Dermis blood vessel endothelial cell (primary cell): ENCODE data around the gene LRRC56. TPM values are rescaled to one million over a fixed set of nuclear protein-coding genes. Genes with fewer than 3 reads are reported as not detected.
A peak's percentile ranks its signal among the peaks of the same experiment; 100 is the strongest.

Experiments
- DNase-seq: peaks from one replicate; pipeline ENCODE4 v3.0.0; 2010
- total RNA-seq: library from RNA; depleted of rRNA; stranded (reverse); fragments of >200 nt; gene quantifications from 2 replicates; pipeline ENCODE4 v1.2.3, GENCODE V29; 2014

The LRRC56 gene
- total RNA-seq, 1 donor from 2014 or later: 0.68 TPM

DNA sequence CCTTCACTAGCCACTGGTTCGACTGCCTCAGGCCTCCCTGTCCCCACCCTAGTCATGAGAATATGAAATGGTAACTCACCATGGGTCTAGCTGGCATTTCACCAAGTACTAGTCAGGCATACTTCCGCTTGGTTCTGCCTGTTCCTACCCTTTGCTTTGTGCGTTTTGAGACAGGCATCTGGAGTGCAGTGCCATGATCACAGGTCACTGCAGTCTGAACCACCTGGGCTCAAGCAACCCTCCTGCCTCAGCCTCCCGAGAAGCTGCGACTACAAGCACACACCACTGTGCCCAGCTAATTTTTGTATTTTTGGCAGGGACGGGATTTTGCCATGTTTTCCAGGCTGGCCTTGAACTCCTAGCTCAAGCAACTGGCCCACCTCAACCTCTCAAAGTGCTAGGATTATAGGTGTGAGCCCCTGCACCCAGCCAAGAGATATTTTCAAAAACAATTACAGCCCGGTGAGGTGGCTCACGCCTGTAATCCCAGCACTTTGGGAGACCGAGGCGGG is 16.1 kb upstream of the LRRC56 start:
- DNase-seq: no peak

DNA sequence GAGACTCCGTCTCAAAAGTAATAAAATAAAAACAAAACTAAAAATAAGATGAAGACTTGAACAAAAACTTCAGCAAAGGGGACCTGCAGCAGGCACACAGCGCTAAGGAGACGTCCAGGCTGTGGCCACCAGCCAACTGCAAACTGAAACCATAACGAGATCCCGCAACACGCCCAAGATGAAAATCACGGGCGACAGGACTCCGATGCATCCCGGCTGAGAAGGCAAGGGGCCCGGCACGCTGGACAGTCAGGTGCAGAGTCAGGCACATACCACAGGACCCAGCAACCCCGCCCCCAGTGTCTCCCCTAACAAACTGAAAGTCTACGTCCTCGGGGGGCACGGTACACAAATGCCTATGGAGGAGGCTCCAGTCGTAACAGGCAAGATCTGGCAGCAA is 11.1 kb upstream of the LRRC56 start:
- no peak for DNase-seq

DNA sequence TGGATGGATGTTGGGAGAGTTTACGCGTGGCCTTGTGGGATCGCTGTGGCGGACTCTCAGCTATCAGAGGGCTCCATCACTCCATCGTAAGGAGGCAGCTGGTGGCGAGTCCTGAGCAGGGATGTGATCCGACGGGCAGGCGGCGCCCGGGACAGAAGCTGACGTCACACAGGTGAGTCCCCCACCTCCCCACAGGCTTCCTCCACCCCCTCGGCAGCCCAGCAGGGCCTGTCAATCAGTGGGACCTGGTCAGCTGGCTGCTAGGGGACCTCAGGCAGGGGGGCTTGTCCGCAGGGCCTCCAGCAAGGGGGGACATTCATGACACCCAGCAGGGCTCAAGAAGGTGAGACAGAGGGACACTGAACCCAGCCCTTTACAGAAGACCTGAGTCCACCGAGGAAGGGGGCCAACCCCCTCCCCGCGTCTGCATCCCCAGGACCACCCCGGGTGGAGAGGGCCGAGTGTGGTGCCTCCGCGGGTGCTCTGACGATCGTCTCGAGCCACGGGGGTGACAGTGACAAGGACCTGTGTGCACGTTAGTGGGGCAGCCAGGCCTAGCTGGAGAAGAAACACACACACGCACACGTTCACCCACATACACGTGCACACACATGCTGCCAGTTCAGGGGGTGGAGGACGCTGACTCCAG is 9.0 kb upstream of the LRRC56 start:
- no peak for DNase-seq

DNA sequence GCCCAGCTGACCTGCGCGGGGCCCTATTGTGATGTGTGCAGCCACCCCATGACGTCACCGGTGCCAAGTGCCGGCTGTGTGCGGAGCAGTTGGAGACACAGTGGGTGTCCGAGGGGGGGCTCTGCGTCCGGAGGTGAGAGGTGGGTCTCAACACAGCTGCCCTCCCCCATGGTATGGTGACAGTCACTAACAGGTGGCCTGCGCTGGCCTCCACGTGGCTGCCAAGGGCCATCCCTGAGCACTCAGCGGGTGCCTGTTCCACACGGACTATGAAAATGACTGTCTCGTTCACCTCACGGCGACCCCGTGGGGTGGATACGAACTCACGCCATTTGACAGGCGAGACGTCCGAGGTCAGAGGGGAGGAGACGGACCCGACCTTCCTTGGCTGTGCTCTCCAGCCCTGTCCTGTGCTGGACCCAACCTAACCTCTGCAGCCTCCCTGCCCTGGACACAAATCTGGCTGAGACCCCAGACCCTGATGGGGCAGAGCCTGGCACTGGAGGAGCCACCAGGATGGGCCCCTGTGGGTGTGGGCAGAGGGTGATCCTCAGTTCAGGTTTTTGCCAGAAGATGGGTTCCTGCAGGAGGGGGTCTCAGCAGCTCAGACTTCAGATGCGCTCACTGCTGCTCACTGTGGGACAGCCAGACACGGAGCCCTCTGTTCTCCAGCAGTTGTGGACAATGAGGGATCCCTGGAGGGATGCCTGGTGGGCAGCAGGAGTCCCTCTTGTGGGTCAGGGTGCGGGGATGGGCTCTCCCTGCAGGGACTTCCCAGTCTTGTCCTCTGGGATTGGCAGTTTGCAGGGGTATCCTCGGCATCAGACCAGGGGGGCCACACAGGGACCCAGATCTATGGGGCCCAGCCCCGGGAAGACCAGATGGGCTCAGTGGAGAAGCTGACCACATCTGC is 8.3 kb upstream of the LRRC56 start:
- DNase-seq: no peak

DNA sequence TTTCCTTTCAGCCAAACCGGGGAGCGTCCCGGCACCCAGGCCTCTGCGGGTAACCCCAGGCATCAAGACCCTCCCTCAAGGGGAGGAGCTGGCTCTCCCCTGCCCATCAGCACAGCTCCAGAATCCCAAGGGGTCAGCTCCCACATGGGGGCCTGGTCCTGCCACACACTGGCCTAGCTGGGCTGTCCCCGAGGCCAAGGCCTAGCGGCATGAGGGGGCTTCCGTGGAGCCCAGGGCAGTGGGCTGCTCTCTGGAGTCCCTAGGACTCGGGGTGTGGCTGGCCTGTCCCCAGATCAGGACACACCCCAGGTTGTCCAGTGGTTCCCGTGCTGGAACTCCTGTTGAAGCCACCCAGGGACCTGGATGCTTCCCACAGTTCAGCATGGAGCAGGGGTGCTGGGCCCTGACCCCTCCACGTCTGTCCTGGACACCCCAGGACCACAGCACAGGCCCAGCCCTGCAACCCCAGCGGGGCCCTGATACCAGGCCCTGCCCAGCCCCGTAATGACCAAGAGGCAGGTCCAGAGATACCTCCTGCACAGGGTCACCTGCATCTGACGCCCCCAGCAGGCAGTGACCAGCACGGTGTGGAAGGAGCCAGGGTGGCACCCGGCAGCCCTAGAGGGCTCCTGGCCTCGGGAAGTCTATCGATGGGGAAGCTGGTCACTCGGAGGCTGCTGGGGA is 7.5 kb upstream of the LRRC56 start:
- no peak for DNase-seq

DNA sequence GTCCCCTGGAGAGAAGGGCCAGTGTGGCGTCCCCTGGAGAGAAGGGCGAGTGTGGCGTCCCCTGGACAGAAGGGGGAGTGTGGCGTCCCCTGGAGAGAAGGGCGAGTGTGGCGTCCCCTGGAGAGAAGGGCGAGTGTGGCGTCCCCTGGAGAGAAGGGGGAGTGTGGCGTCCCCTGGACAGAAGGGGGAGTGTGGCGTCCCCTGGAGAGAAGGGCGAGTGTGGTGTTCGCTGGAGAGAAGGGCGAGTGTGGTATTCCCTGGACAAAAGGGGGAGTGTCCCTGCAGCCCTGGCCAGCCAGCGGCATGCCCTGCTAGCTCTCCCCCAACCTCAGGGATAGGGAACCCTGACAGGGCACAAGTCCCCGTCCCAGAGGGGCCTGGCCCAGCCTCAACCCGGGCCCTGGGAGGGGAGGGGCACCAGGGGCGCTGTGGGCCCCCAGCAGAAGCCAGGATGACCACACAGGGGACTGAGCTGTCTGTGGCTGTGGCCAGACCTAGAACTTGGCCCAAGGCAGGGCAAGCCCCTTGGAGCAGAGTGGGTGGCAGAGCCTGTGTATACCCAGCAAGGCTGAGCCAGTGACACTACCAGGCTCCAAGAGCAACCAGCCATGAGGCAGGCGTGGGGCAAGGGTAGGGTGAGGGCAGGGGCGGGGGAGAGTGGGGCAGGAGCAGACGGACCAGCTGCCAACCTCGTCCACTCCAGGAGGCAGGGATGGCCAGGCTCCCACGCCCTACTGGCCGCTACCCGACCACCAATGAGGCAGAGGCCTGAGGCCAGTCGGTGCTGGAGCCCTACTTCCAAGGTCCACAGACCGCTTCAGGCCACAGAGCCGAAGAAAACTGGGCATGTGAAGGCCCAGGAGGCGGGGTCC is 6.1 kb upstream of the LRRC56 start:
- DNase-seq: no peak

DNA sequence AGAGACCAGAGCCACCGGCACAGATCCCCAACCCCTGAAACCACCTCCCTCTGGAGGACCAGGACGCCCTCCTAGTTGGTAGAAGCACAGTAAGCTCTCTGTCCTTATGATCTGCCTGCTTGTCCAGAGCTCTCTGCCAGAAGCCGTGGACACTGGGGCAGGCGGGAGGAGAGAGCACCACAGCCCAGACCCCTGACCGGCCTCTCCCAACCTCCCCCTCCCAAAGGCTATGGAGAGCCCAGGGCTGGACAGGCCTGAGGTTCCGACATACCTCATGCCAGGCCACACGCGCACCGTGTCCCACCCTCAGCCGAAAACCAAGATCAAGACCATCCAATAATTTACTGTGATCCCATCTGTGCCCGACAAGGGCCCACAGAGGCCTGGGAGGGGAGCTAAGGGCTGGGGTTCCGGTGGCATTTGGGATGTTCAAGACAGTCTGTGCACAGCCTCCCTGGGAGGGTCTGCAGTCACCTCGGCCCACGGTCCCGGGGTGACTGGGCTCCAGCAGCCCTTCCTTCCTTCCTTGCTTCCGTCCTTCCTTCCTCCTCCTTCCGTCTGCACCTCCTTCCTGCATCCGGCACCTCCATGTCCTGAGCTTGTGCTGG is 5.3 kb upstream of the LRRC56 start:
- DNase-seq: no peak

DNA sequence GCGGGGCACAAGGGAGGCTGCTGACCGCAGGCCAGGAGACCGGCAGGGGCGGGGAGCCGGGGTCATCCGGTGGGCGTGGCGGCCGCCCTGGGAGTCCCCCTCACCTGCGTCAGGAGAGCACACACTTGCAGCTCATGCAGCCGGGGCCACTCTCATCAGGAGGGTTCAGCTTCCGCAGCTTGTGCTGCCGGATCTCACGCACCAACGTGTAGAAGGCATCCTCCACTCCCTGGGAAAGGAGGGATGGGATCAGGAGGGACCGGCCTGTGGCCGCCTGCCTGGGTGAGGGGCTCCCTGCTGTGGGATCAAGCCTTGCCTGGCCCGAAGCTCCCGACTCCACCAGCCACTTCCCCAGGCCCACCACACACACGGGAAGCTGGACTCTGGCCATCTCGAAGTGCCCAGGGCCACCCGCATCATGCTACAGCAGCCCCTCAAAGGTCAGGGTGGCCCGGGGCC is 4.8 kb upstream of the LRRC56 start:
- no peak for DNase-seq

DNA sequence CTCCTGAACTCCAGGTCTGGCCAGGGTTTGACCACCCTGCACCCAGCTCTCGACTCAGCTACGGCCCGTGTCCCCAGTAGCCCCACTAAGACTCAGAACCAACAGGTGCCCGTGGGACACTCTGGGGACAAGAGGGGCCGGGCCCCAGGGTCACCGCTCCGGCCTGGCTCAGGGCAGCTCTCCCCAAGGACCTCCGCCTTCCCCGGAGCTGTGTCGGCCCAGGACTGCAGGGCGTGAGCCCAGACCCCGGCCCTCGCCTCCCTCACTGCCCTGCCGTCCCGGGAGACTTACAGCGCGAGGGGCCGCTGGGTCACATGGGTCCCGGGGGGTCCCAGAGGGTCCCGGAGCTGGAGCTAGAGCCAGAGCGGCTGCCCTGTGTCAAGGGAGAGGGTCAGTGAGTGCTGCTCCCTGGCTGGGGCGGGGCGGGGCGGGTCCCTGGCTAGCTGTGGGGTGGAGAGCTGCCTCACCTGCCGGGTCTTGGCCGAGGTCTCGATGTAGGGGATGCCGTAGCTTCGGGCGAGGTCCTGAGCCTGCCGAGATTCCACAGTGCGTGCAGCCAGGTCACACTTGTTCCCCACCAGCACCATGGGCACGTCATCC is 4.2 kb upstream of the LRRC56 start:
- no peak for DNase-seq

DNA sequence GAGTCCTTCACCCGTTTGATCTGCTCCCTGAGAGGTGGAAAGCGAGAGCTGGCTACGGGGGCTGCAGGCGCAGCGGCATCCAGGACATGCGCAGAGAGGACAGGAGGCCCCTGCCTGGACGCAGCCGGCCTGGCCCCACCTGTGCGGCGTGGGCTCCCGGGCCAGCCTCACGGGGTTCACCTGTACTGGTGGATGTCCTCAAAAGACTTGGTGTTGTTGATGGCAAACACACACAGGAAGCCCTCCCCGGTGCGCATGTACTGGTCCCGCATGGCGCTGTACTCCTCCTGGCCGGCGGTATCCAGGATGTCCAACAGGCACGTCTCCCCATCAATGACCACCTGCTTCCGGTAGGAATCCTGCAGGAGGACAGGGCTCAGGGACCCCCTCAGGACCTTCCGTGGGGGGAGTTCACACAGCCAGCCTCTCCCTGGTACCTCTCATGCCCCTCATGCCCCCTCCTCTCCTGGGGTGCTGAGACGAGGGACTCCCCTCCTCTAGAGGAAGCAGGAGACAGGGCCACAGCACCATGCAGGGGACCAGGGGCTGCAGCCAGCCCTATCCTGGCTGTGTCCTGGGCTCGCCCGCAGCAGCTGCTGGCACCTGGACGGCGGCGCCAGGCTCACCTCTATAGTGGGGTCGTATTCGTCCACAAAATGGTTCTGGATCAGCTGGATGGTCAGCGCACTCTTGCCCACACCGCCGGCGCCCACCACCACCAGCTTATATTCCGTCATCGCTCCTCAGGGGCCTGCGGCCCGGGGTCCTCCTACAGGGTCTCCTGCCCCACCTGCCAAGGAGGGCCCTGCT is 3.5 kb upstream of the LRRC56 start:
- DNase-seq: no peak

DNA sequence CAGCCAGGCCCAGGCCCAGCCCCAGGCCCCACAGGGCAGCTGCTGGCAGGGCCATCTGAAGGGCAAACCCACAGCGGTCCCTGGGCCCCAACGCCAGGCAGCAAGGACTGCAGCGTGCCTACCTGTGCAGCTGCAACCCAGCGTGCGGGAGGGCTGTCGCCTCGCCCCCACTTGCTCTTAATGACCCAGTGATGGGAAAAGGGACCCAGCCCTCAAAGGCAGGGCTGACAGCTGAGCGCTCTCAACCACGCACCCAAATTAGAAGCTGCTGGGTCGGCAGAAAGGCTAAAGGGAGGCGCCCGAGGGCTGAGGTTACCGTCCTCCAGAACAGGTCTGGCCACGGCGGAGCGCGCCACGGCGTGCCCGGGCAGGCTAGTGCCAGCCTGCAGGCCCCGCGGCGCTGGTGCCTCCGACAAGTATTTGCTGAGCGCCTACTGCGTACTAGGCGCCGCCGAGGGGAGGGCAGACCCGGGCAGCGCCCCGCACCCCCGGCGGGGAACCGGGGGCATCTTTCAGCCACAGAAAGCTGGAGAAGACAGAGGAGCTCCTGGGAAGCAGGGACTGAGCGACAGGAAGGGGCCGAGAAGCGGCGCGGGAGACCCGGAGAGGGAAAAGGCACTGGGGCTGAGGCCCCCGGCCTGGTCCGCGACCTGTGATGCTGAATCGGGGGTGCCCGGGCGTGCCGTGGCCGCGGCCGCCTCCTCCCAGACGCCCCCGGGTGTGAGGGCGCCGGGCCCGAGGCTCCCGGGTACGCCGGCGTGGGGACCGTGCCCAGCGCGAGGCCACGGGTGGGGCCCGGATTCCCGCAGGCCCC is 2.7 kb upstream of the LRRC56 start:
- DNase-seq: peak; percentile 57

DNA sequence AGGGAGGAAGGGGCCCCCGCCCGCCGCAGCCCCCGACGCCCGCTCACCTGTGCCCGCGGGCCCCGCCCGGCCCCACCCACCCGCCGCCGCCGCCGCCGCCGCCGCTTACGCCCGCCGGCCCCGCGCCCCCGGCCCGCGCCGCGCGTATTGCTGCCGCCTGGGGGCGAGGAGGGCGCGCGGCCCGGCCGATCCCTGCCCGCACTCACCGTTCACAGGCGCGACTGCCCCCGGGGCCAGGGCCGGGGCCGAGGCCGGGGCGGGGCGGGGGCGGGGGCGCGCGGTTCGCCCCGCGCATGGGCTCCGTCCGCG is 2.2 kb upstream of the LRRC56 start:
- DNase-seq: no peak

DNA sequence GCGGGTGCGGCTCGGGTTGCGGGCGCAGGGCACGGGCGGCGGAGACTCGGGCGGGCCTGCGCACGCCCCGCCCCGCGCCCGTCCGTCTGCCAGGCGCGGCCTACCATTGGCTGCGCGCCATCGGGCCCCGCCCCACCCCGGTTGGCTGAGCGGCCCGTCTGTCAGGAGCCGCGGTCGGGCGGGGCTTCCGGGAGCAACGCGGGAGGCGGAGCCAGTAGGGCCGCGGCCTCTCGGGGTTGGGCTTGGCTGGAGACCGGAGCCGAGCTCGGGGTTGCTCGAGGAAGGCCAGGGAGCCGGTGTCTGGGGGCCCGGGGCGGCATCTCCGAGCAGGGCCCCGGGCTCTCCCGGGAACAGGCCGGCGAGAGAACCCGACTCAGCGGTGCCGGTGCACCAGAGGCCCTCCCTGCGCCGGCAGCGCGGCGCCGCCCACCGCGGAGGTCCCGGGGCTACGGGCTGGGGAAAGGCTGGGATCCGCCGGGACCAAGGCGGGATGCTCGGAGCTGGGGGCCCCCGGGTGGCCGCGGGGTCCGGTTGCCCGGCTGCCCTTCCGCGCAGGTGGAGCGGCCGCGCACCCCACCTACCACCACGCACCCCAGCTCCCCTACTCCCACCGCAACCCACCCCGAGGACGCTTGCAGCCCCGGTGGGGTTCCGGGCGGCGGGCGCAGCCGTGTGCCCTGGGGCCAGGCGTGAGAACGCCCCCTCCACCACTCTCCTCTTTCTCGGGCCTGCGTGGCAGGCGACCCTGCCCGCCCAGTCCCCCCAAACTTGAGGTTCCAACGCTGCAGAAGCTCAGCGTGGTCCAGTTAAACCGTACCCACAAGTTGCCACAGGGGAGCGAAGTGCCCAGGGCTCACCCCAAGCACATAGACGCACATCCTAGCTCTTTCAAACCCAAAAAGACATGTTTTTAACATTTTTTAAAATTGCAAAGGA is 1.5 kb upstream of the LRRC56 start, which contains the start of gene HRAS:
TSS of gene HRAS (minus strand) at position 58 of the 936 bp plus-strand sequence.
- DNase-seq: peak; percentile 97

DNA sequence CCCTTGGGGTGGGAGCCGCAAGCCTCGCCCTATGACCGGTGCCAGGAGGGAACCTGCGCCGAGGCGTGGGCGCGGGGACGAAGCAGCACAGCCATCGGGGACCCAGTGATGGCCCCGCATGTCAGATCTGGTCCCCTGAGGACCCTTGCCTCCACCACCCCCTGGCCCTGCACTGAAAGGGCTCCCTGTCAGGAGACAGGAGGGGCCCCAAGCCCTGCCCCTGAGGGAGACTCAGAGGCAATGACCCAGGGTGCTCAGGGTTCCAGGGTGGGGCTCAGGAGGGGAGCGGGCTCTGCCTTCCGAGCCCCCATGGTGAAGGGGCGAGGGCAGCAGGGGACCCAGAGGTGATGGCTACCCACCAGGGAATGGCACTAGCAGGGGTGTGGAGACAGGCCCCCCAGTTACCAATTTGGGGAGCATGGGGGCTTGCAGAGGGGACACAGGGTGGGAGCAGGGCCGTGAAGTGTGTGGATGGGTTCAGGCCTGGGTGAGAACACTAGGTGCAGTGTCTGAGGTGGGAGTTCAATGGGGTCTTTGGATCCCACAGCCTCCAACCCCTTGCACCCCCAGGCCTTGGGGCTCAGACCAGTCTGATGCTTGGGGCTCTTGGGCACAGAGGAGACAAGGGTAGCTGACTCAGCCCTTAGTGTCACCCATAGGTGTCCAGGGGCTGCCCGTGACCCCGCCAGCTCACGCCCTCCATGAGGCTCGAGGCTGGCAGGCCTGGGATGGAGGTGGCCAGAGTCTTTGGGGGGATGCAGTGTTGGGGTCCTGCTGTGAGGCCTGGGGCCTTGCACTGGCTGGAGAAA is 499 bp downstream of the LRRC56 start:
- DNase-seq: no peak

DNA sequence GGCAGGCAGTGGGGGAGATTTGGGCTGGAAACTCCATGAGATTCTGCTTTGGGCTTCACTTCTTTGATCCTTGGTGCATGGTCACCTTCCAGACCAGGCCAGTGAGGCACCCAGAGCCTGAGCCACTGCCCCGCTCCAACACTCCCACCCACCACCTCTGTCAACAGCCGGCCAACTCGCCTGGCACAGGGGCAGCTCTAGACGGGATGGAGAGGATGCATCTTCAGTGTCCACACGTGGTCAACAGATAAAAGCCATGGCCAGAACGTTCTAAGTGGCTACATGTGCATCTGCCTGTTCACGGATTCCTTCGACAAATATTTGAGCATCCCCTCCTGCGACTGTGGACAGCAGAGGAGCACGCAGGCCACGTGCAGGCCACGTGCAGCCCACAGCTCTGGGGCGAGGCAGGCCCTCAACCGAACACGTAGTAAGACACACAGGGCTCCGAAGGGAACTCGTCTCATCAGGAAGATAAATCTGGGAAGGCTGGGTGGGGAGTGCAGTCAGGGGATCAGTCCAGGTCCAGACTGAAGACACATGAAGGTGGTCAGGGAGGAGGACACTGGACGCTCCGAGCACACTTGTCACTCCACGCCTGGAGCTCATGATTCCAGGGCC is 1.2 kb downstream of the LRRC56 start:
- no peak for DNase-seq

DNA sequence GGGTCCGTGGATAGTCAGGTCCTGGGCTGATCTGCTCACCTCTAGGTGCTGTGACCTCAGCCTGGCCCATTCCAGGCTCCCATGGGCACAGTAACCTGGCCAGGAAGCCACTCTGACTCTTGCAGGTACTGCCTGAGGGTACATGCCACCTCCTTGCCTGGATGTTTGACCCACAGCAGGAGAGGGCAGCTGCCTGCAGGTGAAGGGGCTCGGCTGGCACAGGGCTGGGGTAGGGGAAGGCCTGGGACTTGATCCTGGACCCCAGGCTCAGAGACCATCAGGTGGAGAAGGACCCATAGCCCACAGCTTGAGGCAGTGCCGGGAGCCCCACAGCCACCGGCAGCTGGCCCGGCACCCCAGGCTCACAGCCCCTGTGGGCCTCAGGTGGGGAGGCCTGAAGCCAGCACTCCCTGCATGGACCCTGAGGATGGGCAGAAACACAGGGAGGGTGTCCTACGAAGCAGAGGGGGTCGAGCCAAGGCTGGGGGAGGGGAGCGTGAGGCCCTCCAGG is 2.7 kb downstream of the LRRC56 start:
- no peak for DNase-seq
